Liver (tissue), 9 donors: ENCODE results near the gene MEGF11. TPM values are rescaled to one million over a fixed set of nuclear protein-coding genes. Genes with fewer than 3 reads are reported as not detected.

Experiments
- DNase-seq: peaks from one replicate; pipeline ENCODE4 v3.0.0-alpha.2; 2017; ENCODE audit warnings: low spot score
- H3K27ac ChIP-seq, 2 donors: one replicate each; pipeline ENCODE4 v1.7.0; 2013; ENCODE audit warnings: inconsistent platforms in 2 of 2, low read length in 2 of 2, control low read depth in 1 of 2, low read depth in 1 of 2, mild to moderate bottlenecking in 1 of 2
- H3K27me3 ChIP-seq, 4 donors: one replicate each; pipeline versions ENCODE4 v1.6.1 to v1.7.0; 2013; ENCODE audit warnings: low read length in 3 of 4, inconsistent platforms in 1 of 4, mild to moderate bottlenecking in 1 of 4, moderate library complexity in 1 of 4; ENCODE audit not compliant: control insufficient read depth in 4 of 4, insufficient read depth in 4 of 4
- H3K36me3 ChIP-seq, 4 donors: one replicate each; pipeline versions ENCODE4 v1.6.1 to v1.7.0; 2013; ENCODE audit warnings: low read length in 3 of 4, mild to moderate bottlenecking in 3 of 4, low read depth in 1 of 4, moderate library complexity in 1 of 4; ENCODE audit not compliant: control insufficient read depth in 4 of 4, insufficient read depth in 3 of 4
- H3K4me1 ChIP-seq, 4 donors: one replicate each; pipeline versions ENCODE4 v1.6.1 to v1.7.0; 2013; ENCODE audit warnings: low read length in 3 of 4, mild to moderate bottlenecking in 3 of 4, moderate library complexity in 1 of 4; ENCODE audit not compliant: control insufficient read depth in 4 of 4, insufficient read depth in 4 of 4
- H3K4me3 ChIP-seq, 3 donors: one replicate each; pipeline versions ENCODE4 v1.6.1 to v1.7.0; 2013; ENCODE audit warnings: low read length in 3 of 3, control low read depth in 1 of 3, low read depth in 1 of 3, mild to moderate bottlenecking in 1 of 3
- H3K9ac ChIP-seq, 2 donors: one replicate each; pipeline ENCODE4 v1.7.0; 2013; ENCODE audit warnings: low read length in 2 of 2, mild to moderate bottlenecking in 2 of 2, moderate library complexity in 2 of 2, control low read depth in 1 of 2, low read depth in 1 of 2
- H3K9me3 ChIP-seq, 4 donors: one replicate each; pipeline versions ENCODE4 v1.6.1 to v1.7.0; 2013; ENCODE audit warnings: low read length in 3 of 4; ENCODE audit not compliant: control insufficient read depth in 4 of 4
- ATF3 ChIP-seq: IDR thresholded peaks from 2 replicates; pipeline ENCODE4 v1.6.1; 2016; ENCODE audit warnings: antibody characterized with exemption
- EGR1 ChIP-seq, 2 donors: IDR thresholded peaks; 2 replicates each; pipeline ENCODE4 v1.6.1; 2016 to 2018; ENCODE audit warnings: antibody characterized with exemption in 2 of 2, low read depth in 2 of 2
- FOXA2 ChIP-seq: IDR thresholded peaks from 2 replicates; pipeline ENCODE4 v1.6.1; 2016; ENCODE audit warnings: antibody characterized with exemption
- GABPA ChIP-seq, 2 donors: IDR thresholded peaks in 1 of 2; conservative IDR thresholded peaks in 1 of 2; 2 replicates each; pipeline ENCODE4 v1.6.1; 2016; ENCODE audit warnings: antibody characterized with exemption in 2 of 2, mild to moderate bottlenecking in 1 of 2, moderate library complexity in 1 of 2
- HNF4A ChIP-seq, 2 donors: conservative IDR thresholded peaks; 2 replicates each; pipeline ENCODE4 v1.6.1; 2016; ENCODE audit warnings: antibody characterized with exemption in 2 of 2, mild to moderate bottlenecking in 2 of 2
- HNF4G ChIP-seq: IDR thresholded peaks from 2 replicates; pipeline ENCODE4 v1.6.1; 2016; ENCODE audit warnings: antibody characterized with exemption
- JUND ChIP-seq, 2 donors: IDR thresholded peaks; 2 replicates each; pipeline ENCODE4 v1.6.1; 2016; ENCODE audit warnings: antibody characterized with exemption in 2 of 2
- MAX ChIP-seq: IDR thresholded peaks from 2 replicates; pipeline ENCODE4 v1.6.1; 2016; ENCODE audit warnings: antibody characterized with exemption
- NR2F2 ChIP-seq: IDR thresholded peaks from 2 replicates; pipeline ENCODE4 v1.6.1; 2016; ENCODE audit warnings: antibody characterized with exemption
- RAD21 ChIP-seq, 2 donors: IDR thresholded peaks; 2 replicates each; pipeline ENCODE4 v1.6.1; 2016; ENCODE audit warnings: antibody characterized with exemption in 2 of 2, mild to moderate bottlenecking in 2 of 2
- REST ChIP-seq: IDR thresholded peaks from 2 replicates; pipeline ENCODE4 v1.6.1; 2016; ENCODE audit warnings: antibody characterized with exemption, mild to moderate bottlenecking
- RXRA ChIP-seq, 2 donors: IDR thresholded peaks; 2 replicates each; pipeline ENCODE4 v1.6.1; 2017 to 2018; ENCODE audit warnings: antibody characterized with exemption in 2 of 2, mild to moderate bottlenecking in 1 of 2
- SP1 ChIP-seq: IDR thresholded peaks from 2 replicates; pipeline ENCODE4 v1.6.1; 2018; ENCODE audit warnings: antibody characterized with exemption, mild to moderate bottlenecking
- TAF1 ChIP-seq: conservative IDR thresholded peaks from 2 replicates; pipeline ENCODE4 v1.6.1; 2016; ENCODE audit warnings: antibody characterized with exemption, mild to moderate bottlenecking
- YY1 ChIP-seq: IDR thresholded peaks from 2 replicates; pipeline ENCODE4 v1.6.1; 2016; ENCODE audit warnings: antibody characterized with exemption, mild to moderate bottlenecking
- ZBTB33 ChIP-seq: IDR thresholded peaks from 2 replicates; pipeline ENCODE4 v1.6.1; 2016; ENCODE audit warnings: antibody characterized with exemption
- WGBS: extraction: QIAGEN DNeasy Blood & Tissue Kit; methylation state at CpG from one replicate; pipeline ENCODE4 v1.1.7; 2013; 5-methylcytosine and 5-hydroxymethylcytosine counted together
- polyA plus RNA-seq, 2 donors: library from polyadenylated mRNA; stranded (reverse) in 1 of 2; unstranded in 1 of 2; fragments of 200-250 nt in 1 of 2; fragments of >200 nt in 1 of 2; fragmentation: Nextera tagmentation in 1 of 2; extraction: Ambion mirVana in 1 of 2; gene quantifications; one replicate each; pipeline versions ENCODE4 v1.2.1 to v1.2.3, GENCODE V29; 2013 to 2015
- total RNA-seq, 2 donors: library from RNA; depleted of rRNA; stranded (reverse); fragments of >200 nt; gene quantifications; one replicate each; pipeline ENCODE4 v1.2.3, GENCODE V29; 2014
- donor health status: healthy.
- donor health status: healthy.
- donor health status: healthy.
- donor health status: healthy.
- donor health status: healthy.

The MEGF11 gene
- total and polyA plus RNA-seq, 4 donors: under 0.01 to 0.51 (median 0.03) TPM; not detected in 1

- peaks cover 0 to 7% (median 0%) of the 10 kb centered on the region in 4 donors for H3K27me3 ChIP-seq
- no peaks in the 10 kb centered on the region for H3K4me1 ChIP-seq
- H3K4me3 ChIP-seq: no peak overlapping the region
- TF ChIP-seq HNF4G (no peak), RXRA (IDR thresholded peaks at IDR 0.05) (no peak), RAD21 (IDR thresholded peaks at IDR 0.05) (no peak), GABPA (IDR thresholded peaks at IDR 0.05 in 1 of 2, conservative IDR thresholded peaks at IDR 0.05 in 1 of 2) (no peak), ATF3 (no peak), HNF4A (conservative IDR thresholded peaks at IDR 0.05) (no peak)
- no peaks in the 10 kb centered on the region for H3K9me3 ChIP-seq
- no peak overlapping the region for H3K27ac ChIP-seq
- no peak for DNase-seq
- H3K36me3 ChIP-seq: no peaks in the 10 kb centered on the region
- H3K9ac ChIP-seq: no peak overlapping the region
These were observed 281.9 kb downstream of the MEGF11 start for GRCh38 chr15:65971741-65971995.

GRCh38 chr15:65970937-65971740, 282.4 kb downstream of the MEGF11 start:
- peaks cover 0 to 4% (median 2%) of the 10 kb centered on the region in 4 donors for H3K27me3 ChIP-seq
- H3K4me3 ChIP-seq: no peak overlapping the region
- H3K27ac ChIP-seq: no peak overlapping the region
- no peak for DNase-seq
- no peaks in the 10 kb centered on the region for H3K9me3 ChIP-seq
- 57% methylated on average over 8 of the region's 8 CpGs for WGBS
- TF ChIP-seq REST (no peak), NR2F2 (no peak), JUND (IDR thresholded peaks at IDR 0.05) (no peak), FOXA2 (no peak), RXRA (IDR thresholded peaks at IDR 0.05) (no peak), SP1 (no peak), YY1 (no peak), GABPA (IDR thresholded peaks at IDR 0.05 in 1 of 2, conservative IDR thresholded peaks at IDR 0.05 in 1 of 2) (no peak), EGR1 (IDR thresholded peaks at IDR 0.05; ENCODE audit: low read depth in 2 of 2) (no peak), ZBTB33 (no peak), HNF4G (no peak), TAF1 (no peak), MAX (no peak)
- H3K9ac ChIP-seq: no peak overlapping the region
- H3K36me3 ChIP-seq: no peaks in the 10 kb centered on the region
- H3K4me1 ChIP-seq: no peaks in the 10 kb centered on the region
